C4-2B (cell line): ENCODE results near the gene SUSD4.

Experiments
- H3K27ac ChIP-seq: fragments of 450-650 bp; 2 replicates; pipeline ENCODE4 v1.5.1; 2017
- ZFX ChIP-seq: fragments of 450-650 bp; IDR thresholded peaks from 2 replicates; pipeline ENCODE4 v1.6.1; 2017
- TF ChIP-seq, protein P1 (sequence below): fragments of 450-650 bp; conservative IDR thresholded peaks from 2 replicates; pipeline ENCODE4 v1.5.1; 2017; ENCODE audit warnings: mild to moderate bottlenecking

The SUSD4 gene

DNA sequence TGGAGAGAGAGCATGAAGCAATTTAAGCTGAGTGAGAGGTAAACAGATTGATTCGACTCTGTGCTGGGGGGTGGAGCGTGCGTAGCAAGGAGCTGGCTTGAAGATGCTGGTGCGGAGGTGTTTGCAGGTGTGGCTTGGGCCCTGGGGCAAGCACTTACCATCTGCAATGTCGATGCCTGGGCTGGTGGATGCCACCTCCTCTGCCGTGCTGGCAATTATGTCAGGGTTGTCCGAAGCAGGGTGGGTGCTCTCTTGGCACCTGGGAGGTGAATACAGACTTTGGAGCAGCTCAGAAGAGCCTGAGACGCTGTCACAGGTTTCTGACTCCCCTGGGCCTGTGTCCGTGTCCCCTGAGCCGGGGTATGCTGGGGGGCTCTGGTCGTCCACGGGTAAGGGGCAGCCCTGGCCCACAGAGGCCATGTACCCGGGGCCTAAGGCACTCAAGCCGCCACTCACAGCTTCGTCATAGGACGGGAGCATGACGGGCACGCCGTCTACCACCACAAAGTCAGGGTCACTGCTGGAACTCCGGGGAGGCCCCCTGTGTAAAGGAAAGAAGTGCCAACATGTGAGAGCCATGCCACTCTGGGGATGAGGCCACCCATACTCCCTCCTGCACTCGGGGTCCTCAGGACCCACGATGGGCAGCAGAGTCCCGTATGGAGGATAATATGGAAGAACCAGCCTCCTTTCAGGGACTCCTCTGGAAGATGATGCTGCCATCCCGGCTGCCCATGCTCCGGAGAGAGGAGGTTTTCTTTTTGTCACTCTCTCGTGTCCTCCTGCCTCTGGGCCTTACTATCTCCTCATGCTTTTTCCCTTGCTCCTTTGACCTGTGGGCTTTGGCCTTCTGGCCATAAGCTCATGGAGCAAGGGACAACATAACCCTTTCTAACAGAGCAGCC is 140.6 kb downstream of the SUSD4 start:
- H3K27ac ChIP-seq = no peak overlapping the region
- TF ChIP-seq, protein P1, sequence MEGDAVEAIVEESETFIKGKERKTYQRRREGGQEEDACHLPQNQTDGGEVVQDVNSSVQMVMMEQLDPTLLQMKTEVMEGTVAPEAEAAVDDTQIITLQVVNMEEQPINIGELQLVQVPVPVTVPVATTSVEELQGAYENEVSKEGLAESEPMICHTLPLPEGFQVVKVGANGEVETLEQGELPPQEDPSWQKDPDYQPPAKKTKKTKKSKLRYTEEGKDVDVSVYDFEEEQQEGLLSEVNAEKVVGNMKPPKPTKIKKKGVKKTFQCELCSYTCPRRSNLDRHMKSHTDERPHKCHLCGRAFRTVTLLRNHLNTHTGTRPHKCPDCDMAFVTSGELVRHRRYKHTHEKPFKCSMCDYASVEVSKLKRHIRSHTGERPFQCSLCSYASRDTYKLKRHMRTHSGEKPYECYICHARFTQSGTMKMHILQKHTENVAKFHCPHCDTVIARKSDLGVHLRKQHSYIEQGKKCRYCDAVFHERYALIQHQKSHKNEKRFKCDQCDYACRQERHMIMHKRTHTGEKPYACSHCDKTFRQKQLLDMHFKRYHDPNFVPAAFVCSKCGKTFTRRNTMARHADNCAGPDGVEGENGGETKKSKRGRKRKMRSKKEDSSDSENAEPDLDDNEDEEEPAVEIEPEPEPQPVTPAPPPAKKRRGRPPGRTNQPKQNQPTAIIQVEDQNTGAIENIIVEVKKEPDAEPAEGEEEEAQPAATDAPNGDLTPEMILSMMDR = no peak
- TF ChIP-seq ZFX = no peak

DNA sequence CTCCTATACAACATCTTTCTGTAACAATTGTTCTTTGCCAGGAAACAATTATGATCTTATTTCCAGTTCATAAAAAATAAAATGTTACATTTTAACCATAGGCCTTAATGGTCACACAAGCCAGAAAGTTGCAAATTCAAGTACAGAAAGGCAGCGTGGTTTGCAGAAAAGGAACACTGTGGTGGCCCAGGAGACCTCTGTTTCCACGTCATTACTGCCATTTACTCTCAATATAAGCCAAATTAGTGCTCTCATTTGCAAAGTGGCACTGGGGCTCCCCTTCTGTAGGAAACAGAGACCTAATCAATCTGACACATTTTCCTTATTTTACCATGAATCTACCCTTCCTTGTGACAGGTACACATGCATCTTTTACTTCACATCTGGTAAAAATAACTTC is 141.6 kb downstream of the SUSD4 start:
- no peak for TF ChIP-seq ZFX
- TF ChIP-seq, protein P1 = no peak
- H3K27ac ChIP-seq = no peak overlapping the region

DNA sequence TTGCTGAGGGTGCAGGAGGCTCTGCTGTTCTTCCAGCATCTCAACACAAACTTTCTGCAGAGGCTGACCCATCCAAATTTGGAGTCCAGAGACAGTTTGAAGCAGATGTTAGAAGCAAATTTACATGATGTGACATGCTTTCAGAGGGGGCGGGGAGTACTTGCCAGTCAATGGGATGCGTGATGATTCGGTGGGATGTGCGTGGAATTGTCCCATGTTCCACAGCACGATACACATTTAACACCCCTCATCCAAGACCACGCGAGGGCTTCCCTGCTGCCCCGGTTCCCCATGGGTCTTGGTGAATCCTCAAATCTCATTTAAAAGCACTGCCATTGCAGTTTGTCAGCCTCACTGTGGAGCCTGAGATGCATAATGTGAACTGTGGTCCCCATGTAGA is 142.3 kb downstream of the SUSD4 start:
- H3K27ac ChIP-seq = no peak overlapping the region

DNA sequence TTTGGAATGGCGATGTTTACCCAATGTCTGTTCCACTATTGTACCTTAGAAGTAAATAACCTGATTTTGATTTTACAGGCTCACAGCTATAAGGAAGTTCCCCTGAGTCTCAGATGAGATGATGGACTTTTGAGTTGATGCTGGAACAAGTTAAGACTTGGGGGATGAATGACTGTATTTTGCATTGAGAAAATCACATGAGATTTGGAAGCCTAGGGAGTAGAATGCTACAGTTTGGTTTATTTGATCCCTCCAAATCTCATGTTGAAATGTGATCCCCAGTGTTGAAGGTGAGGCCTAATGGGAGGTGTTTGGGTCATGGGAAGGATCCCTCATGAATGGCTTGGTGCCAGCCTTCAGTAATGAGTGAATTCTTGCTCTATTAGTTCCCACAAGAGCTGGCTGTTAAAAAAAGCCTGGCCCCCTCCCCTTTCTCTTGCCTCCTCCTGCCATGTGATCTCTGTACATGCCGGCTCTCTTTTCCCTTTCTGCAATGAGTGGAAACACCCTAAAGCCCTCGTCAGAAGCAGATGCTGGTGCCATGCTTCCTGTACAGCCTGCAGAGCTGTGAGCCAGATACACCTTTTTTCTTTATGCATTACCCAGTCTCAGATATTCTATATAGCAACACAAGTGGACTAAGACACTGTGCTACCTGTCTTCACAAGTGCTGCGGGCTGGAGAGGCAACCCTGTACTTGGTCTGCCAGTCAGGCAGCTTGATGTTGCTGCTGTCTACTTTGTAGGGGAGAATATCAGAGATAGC is 143.9 kb downstream of the SUSD4 start:
- TF ChIP-seq, protein P1 = no peak
- no peak for TF ChIP-seq ZFX
- no peak overlapping the region for H3K27ac ChIP-seq

More for the DNA sequence above, 142.3 kb downstream of the SUSD4 start:
- TF ChIP-seq, protein P1 = no peak
- no peak for TF ChIP-seq ZFX

DNA sequence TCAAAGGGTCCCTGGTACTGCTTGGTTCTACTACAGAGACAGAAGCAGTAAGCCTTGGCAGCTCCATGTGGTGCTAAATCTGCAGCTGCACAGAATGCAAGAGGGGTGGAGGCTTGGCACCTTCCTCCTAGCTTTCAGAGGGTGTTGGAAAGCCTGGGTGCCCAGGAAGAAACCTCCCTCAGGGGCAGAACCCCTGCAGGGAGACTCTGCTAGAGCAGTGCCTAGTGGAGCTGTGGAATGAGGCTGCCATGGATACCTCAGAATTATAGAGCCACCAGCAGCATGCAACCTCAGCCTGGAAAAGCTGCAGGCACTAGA is 144.7 kb downstream of the SUSD4 start:
- TF ChIP-seq, protein P1 = no peak
- TF ChIP-seq ZFX = no peak
- H3K27ac ChIP-seq = no peak overlapping the region

DNA sequence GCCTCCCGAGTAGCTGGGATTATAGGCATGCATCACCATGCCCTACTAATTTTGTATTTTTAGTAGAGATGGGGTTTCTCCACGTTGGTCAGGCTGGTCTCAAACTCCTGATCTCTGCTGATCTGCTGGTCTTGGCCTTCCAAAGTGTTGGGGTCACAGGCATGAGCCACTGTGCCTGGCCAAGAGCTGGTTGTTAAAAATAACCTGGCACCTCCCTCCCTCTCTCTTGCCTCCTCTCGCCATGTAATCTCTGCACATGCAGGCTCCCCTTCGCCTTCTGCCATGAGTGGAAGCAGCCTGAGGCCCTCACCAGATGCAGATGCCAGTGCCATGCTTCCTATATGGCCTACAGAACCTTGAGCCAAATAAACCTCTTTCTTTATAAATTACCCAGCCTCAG is 146.2 kb downstream of the SUSD4 start:
- no peak for TF ChIP-seq ZFX
- TF ChIP-seq, protein P1 = no peak
- H3K27ac ChIP-seq = no peak overlapping the region
